ENCODE measurements around the gene SARDH. TPM values are rescaled to one million over a fixed set of nuclear protein-coding genes. Genes with fewer than 3 reads are reported as not detected.

The SARDH gene
- total and polyA plus RNA-seq, 2 of the 13 experiments (the other 11 are each of a cell fraction or from before 2014, with no cell fraction given), result 11.6 to 34.9 TPM

GRCh38 chr9:133715295-133715865, 22.8 kb downstream of the SARDH start (continued):
- 0 out of 2 replicates have a peak, but pooled peaks have one; percentile 9 for TF ChIP-seq ZNF318 (CRISPR knock-in tag; IDR thresholded peaks at IDR 0.05)
- TF ChIP-seq HOXA9 (CRISPR knock-in tag; IDR thresholded peaks at IDR 0.05; ENCODE audit: borderline replicate concordance), result 0 out of 2 replicates have a peak, but pooled peaks have one; percentile 45
- no peak for TF ChIP-seq ZBTB20 (CRISPR knock-in tag; IDR thresholded peaks at IDR 0.05; ENCODE audit: borderline replicate concordance, low read depth)
- peak; percentile 2; the same call in 1 of the 2 replicates for TF ChIP-seq CBFB (CRISPR knock-in tag; IDR thresholded peaks at IDR 0.05)
- TF ChIP-seq ZGPAT (CRISPR knock-in tag; IDR thresholded peaks at IDR 0.05), result peak; percentile 5; the same call in 1 of the 2 replicates
- no peak for TF ChIP-seq ZNF577 (CRISPR knock-in tag; IDR thresholded peaks at IDR 0.05; ENCODE audit: borderline replicate concordance, low read depth)
- TF ChIP-seq CREB1 (IDR thresholded peaks at IDR 0.05), result no peak
- 0 out of 2 replicates have a peak, but pooled peaks have one; percentile 6 for TF ChIP-seq CREB1 (CRISPR knock-in tag; IDR thresholded peaks at IDR 0.05)
- TF ChIP-seq ZNF780A (CRISPR knock-in tag; IDR thresholded peaks at IDR 0.05), result peak; percentile 71
- TF ChIP-seq ZFP90 (CRISPR knock-in tag; IDR thresholded peaks at IDR 0.05; ENCODE audit: borderline replicate concordance), result 0 out of 2 replicates have a peak, but pooled peaks have one; percentile 6
- TF ChIP-seq ZNF382 (CRISPR knock-in tag; IDR thresholded peaks at IDR 0.05; ENCODE audit: borderline replicate concordance), result no peak
- 0 out of 2 replicates have a peak, but pooled peaks have one; percentile 58 for TF ChIP-seq ZNF224 (CRISPR knock-in tag; IDR thresholded peaks at IDR 0.05)
- no peak for TF ChIP-seq ELF1 (CRISPR knock-in tag; IDR thresholded peaks at IDR 0.05)
- 0 out of 2 replicates have a peak, but pooled peaks have one; percentile 41 for TF ChIP-seq ZNF784 (CRISPR knock-in tag; IDR thresholded peaks at IDR 0.05; ENCODE audit: borderline replicate concordance)
- TF ChIP-seq CAMTA2 (CRISPR knock-in tag; IDR thresholded peaks at IDR 0.05; ENCODE audit: borderline replicate concordance), result no peak
- TF ChIP-seq FOXA3 (CRISPR knock-in tag; IDR thresholded peaks at IDR 0.05), result no peak
